Activated T-helper 17 cell treated with anti-CD3 and anti-CD28 coated beads, Interleukin-2, amount 50 U/mL, for 72 hours (primary cell): Measurements from ENCODE around the gene EDC3. TPM values are rescaled to one million over a fixed set of nuclear protein-coding genes. Genes with fewer than 3 reads are reported as not detected.

Experiments used
- ATAC-seq: fragments of 150-1000 bp; cut with Tn5 transposase; replicated peaks from 2 replicates; pipeline ENCODE4 v1.10.0; 2021; ENCODE audit warnings: mild to moderate bottlenecking, moderate library complexity
- H3K27ac Mint-ChIP-seq: one replicate; pipeline ENCODE4 v1.8.0; 2022; ENCODE audit warnings: mixed read lengths
- H3K27me3 Mint-ChIP-seq: one replicate; pipeline ENCODE4 v1.8.0; 2022; ENCODE audit warnings: mixed read lengths
- H3K36me3 Mint-ChIP-seq: one replicate; pipeline ENCODE4 v1.8.0; 2022; ENCODE audit warnings: low read depth, mild to moderate bottlenecking, mixed read lengths
- H3K4me1 Mint-ChIP-seq: one replicate; pipeline ENCODE4 v1.8.0; 2022; ENCODE audit warnings: mixed read lengths
- H3K4me3 Mint-ChIP-seq: one replicate; pipeline ENCODE4 v1.8.0; 2022; ENCODE audit warnings: mild to moderate bottlenecking, mixed read lengths
- H3K9me3 Mint-ChIP-seq: one replicate; pipeline ENCODE4 v1.8.0; 2022; ENCODE audit warnings: mixed read lengths
- total RNA-seq, 2 donors: library from RNA; stranded (reverse); gene quantifications; one replicate each; pipeline ENCODE4 v1.2.3, GENCODE V29; 2022

The EDC3 gene
- total RNA-seq, 2 donors from 2014 or later = 47.9 to 56.0 TPM

GRCh38 chr15:74724570-74725224 lies 28.9 kb upstream of the EDC3 start:
- H3K27ac Mint-ChIP-seq = peak overlapping the region; percentile 75
- H3K4me1 Mint-ChIP-seq = peaks cover 6% of the 10 kb centered on the region
- H3K27me3 Mint-ChIP-seq = no peaks in the 10 kb centered on the region
- no peak for ATAC-seq
- peak overlapping the region; percentile 84 for H3K4me3 Mint-ChIP-seq
- H3K36me3 Mint-ChIP-seq = no peaks in the 10 kb centered on the region
- no peaks in the 10 kb centered on the region for H3K9me3 Mint-ChIP-seq

DNA sequence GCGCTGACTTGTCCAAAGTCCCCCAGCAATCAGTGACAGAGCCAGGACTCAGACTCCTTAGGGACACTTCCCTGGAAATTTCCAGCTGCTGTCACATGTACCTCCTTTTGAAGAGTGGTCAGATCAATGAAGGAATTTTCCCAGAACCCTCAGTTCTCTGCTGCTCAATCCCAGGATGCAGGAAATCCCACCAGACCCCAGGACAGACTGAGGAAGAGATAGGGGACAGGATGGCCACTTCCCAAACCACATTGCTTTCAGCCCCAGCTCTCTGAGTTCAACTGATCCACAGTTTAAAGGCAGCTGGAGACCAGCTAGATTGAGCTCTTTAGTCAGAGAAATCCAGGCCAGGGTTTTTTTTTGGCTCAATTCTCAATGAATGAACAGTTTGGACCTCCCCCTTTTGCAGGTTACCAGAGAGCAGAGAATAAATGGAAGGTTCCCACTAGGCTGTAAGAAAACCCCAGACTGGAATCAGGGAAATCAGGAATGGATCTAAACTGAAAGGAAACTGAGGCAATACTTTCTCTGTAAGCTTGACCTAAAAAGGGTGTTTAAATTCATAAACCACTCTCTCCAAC lies 28.0 kb upstream of the EDC3 start:
- no peak for ATAC-seq
- peak overlapping the region; percentile 84 for H3K4me3 Mint-ChIP-seq
- no peak overlapping the region for H3K27ac Mint-ChIP-seq

DNA sequence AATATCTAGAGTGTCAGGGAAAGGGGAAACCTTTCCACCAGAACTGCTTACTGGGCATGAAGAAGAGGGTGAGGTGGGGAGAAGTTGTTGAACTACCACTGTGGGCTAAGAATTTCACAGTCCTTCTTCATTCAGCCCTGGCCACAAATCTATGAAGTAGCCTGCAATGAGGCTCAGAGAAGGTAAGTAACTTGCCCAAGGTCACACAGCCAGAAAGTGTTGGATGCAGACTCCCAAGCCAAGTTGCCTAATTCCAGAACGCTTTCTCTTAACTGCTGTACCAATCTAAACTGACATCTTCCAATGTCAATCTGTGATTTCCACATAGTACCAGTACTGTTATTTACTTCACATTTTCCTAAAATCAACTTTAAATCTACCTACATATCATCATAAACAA lies 27.4 kb upstream of the EDC3 start:
- peaks cover 6% of the 10 kb centered on the region for H3K4me1 Mint-ChIP-seq
- no peak overlapping the region for H3K27ac Mint-ChIP-seq
- H3K27me3 Mint-ChIP-seq = no peaks in the 10 kb centered on the region
- H3K36me3 Mint-ChIP-seq = no peaks in the 10 kb centered on the region
- H3K4me3 Mint-ChIP-seq = no peak overlapping the region
- H3K9me3 Mint-ChIP-seq = no peaks in the 10 kb centered on the region
- ATAC-seq = no peak

More for the DNA sequence above, 28.0 kb upstream of the EDC3 start:
- no peaks in the 10 kb centered on the region for H3K27me3 Mint-ChIP-seq
- H3K9me3 Mint-ChIP-seq = no peaks in the 10 kb centered on the region
- peaks cover 6% of the 10 kb centered on the region for H3K4me1 Mint-ChIP-seq
- H3K36me3 Mint-ChIP-seq = no peaks in the 10 kb centered on the region

DNA sequence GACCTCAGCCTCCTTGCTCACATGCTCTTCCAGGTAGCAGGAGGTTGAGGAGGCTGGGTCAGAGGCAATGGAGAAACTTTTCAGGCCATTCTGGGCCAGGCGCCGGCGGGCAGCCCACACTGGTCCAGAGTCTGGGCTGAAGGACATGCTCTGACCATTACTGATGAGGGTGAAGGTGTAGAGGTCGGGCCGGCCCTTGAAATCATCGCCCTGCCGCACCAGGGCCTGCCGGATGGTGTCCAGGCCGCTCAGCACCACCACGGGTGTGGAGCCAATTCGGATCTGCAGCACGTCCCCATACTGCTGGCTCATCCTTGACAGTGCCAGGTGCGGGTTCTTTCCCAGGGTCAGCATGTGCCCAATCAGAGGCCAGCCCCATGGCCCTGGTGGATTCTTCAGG lies 26.8 kb upstream of the EDC3 start:
- no peak for ATAC-seq
- Mint-ChIP-seq H3K4me3 (no peak overlapping the region), H3K27me3 (no peaks in the 10 kb centered on the region), H3K4me1 (peaks cover 6% of the 10 kb centered on the region), H3K9me3 (no peaks in the 10 kb centered on the region), H3K36me3 (no peaks in the 10 kb centered on the region), H3K27ac (no peak overlapping the region)

DNA sequence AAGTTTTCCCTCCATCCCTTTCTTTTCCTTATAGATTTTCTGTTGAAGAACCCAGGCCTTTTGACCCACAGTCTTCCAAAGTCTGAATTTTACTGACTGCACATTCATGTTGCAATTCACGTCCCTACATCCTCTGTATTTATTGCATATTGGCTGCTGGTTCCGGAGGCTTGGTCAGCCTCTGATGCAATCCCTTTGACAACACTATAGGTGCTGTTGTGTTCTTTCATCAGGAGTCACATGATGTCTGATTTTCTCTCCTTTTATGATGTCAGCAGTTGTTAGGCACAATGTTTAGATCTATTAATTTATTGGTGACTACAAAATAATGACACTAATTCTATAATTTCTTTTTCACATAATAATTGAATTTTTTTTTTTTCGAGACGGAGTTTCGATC lies 20.8 kb upstream of the EDC3 start:
- H3K4me3 Mint-ChIP-seq = no peak overlapping the region
- no peaks in the 10 kb centered on the region for H3K9me3 Mint-ChIP-seq
- H3K27ac Mint-ChIP-seq = no peak overlapping the region
- no peaks in the 10 kb centered on the region for H3K36me3 Mint-ChIP-seq
- H3K27me3 Mint-ChIP-seq = no peaks in the 10 kb centered on the region
- no peak for ATAC-seq
- no peaks in the 10 kb centered on the region for H3K4me1 Mint-ChIP-seq

- Mint-ChIP-seq H3K27ac (no peak overlapping the region), H3K4me1 (peaks cover 4% of the 10 kb centered on the region), H3K4me3 (no peak overlapping the region), H3K36me3 (no peaks in the 10 kb centered on the region), H3K27me3 (no peaks in the 10 kb centered on the region), H3K9me3 (no peaks in the 10 kb centered on the region)
- ATAC-seq = no peak
These were observed 16.5 kb upstream of the EDC3 start for GRCh38 chr15:74712311-74712710.

DNA sequence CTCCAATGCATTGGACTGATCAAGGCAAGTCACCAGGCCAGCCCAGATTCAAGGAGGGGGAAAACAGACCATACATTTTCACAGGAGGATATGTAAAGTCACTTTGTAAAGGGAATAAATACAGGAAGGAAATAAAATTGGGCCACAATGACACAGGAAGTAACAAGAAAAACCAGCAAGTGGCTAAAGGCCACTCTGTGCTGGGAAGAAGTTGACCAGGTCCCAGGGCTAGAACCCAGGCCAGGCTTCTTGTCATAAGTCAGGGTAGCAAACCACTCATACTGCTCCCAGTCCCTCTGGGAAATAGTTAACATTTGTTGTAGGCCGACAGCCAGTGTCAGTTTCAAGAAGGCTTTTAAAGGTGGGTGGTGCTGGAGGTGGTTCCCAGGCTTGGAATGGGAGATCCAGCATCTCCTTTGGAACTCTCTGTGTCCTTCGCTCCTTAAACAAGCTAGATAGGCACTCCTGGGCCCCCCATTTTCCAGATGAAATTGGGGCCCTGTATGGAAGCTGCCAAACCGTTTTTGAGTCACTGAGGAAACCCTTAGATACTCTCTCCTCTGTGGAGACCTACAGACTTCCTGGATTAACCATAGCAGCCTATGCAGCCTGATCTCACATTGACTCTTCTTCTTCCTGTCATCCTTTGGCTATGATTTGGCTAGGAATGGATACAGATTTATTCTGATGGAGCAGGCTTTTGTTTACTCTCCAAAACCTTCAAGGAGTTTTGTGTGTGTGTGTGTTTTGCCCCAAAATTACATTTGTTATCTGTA lies 14.7 kb upstream of the EDC3 start:
- no peak for ATAC-seq
- Mint-ChIP-seq H3K36me3 (no peaks in the 10 kb centered on the region), H3K4me1 (peaks cover 4% of the 10 kb centered on the region), H3K4me3 (peak overlapping the region; percentile 16), H3K9me3 (no peaks in the 10 kb centered on the region), H3K27ac (peak overlapping the region; percentile 51), H3K27me3 (no peaks in the 10 kb centered on the region)

DNA sequence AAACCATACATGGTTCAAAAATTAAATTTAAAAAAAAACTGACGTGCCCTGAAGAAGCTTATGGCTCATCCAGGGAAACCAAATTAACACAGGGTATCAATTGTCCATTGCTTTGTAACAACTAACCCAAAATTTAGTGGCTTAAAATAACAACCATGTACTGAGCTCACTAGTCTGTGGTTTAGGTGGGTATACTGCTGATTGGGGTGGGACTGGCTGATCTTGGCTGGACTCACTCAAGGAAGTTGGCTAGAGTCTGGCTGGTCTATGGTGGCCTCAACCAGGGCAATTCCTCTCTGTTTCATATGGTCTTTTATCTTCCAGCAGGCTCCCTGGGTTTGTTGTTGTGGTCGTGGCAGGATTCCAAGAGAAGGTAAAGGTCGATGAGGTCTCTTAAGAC lies 14.1 kb upstream of the EDC3 start:
- Mint-ChIP-seq H3K4me3 (peak overlapping the region; percentile 16), H3K36me3 (no peaks in the 10 kb centered on the region), H3K27me3 (no peaks in the 10 kb centered on the region), H3K9me3 (no peaks in the 10 kb centered on the region), H3K4me1 (peaks cover 4% of the 10 kb centered on the region), H3K27ac (peak overlapping the region; percentile 51)
- no peak for ATAC-seq

DNA sequence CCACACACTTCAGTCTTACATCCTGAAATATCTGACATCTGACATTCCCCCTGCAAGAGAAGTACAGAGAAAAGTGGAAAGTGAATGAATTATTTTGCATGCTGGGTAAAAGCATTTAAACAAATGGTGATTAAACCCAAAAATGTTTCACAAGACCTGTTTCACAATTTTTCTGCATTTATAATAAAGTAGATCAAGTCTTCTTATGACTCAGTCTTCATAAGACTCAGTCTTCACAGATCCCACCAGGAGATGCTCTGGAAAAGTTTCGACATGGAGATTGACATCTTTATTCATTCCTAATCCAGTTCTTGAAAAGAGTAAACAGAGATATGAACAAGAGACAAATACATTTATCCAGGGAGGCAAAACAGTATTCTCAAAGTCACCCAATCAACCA lies 13.2 kb upstream of the EDC3 start:
- Mint-ChIP-seq H3K9me3 (no peaks in the 10 kb centered on the region), H3K4me1 (peaks cover 4% of the 10 kb centered on the region), H3K4me3 (no peak overlapping the region), H3K27ac (peak overlapping the region; percentile 8), H3K36me3 (no peaks in the 10 kb centered on the region), H3K27me3 (no peaks in the 10 kb centered on the region)
- no peak for ATAC-seq

GRCh38 chr15:74696808-74697207 lies 984 bp upstream of the EDC3 start:
- peaks cover 14% of the 10 kb centered on the region for H3K4me1 Mint-ChIP-seq
- no peaks in the 10 kb centered on the region for H3K27me3 Mint-ChIP-seq
- peak overlapping the region; percentile 100 for H3K4me3 Mint-ChIP-seq
- no peaks in the 10 kb centered on the region for H3K9me3 Mint-ChIP-seq
- ATAC-seq = no peak
- peaks cover 9% of the 10 kb centered on the region for H3K36me3 Mint-ChIP-seq
- H3K27ac Mint-ChIP-seq = peak overlapping the region; percentile 100

DNA sequence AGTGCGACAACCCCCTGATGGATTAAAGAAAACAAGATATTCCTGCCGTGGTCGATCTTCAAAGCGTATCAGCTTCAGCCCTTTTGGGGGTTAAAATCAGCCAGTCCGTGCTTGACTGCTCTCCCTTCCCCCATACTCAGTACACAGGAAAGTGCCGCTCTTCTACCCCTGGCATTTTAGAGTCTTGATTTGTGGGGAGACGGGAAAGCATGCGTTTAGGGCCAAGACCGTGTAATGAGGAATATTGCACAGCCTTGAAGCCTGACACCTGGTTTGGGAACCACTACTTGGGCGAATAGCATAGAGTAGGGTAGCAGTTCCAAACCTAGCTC lies 540 bp upstream of the EDC3 start:
- Mint-ChIP-seq H3K27me3 (no peaks in the 10 kb centered on the region), H3K27ac (peak overlapping the region; percentile 100), H3K36me3 (peaks cover 9% of the 10 kb centered on the region), H3K4me3 (peak overlapping the region; percentile 100), H3K4me1 (peaks cover 14% of the 10 kb centered on the region), H3K9me3 (no peaks in the 10 kb centered on the region)
- ATAC-seq = no peak

- Mint-ChIP-seq H3K27me3 (no peaks in the 10 kb centered on the region), H3K4me3 (no peak overlapping the region), H3K27ac (no peak overlapping the region), H3K36me3 (peaks cover 15% of the 10 kb centered on the region), H3K4me1 (peaks cover 14% of the 10 kb centered on the region), H3K9me3 (no peaks in the 10 kb centered on the region)
- ATAC-seq = no peak
These were observed 3.5 kb downstream of the EDC3 start for GRCh38 chr15:74692327-74692726.

DNA sequence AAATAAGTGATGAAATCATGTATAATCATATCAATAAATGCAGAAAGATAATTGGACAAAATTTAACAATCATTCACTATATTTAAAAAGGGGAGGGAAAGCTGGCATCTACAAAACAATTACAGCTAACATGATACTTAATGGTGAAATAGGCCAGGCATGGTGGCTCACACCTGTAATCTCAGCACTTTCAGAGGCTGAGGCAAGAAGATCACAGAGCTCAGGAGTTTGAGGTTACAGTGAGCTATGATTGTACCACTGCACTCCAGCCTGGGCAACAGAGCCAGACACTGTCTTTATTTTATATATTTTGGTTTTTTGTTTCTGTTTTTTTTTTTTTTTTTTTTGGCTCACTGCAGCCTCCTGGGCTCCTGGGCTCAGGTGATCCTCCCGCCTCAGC lies 12.1 kb downstream of the EDC3 start:
- peaks cover 39% of the 10 kb centered on the region for H3K36me3 Mint-ChIP-seq
- H3K27ac Mint-ChIP-seq = no peak overlapping the region
- no peaks in the 10 kb centered on the region for H3K27me3 Mint-ChIP-seq
- no peaks in the 10 kb centered on the region for H3K9me3 Mint-ChIP-seq
- ATAC-seq = peak; percentile 57
- H3K4me1 Mint-ChIP-seq = peaks cover 7% of the 10 kb centered on the region
- H3K4me3 Mint-ChIP-seq = no peak overlapping the region

DNA sequence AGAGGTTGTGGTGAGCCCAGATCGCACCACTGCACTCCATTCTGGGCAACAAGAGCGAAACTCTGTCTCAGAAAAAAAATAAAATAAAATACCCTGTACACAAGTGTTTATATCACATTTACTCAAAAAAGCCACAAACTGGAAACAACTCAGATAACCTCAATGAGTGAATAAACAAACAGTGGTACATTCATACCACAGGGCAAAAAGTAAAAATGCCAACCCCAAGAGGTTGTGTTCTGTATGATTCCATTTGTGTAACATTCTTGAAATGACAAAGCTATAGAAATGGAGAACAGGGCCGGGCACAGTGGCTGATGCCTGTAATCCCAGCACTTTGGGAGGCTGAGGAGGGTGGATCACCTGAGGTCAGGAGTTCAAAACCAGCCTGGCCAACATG lies 12.9 kb downstream of the EDC3 start:
- ATAC-seq = peak; percentile 78
- H3K4me1 Mint-ChIP-seq = peaks cover 7% of the 10 kb centered on the region
- no peak overlapping the region for H3K27ac Mint-ChIP-seq
- no peak overlapping the region for H3K4me3 Mint-ChIP-seq
- H3K36me3 Mint-ChIP-seq = peaks cover 39% of the 10 kb centered on the region
- no peaks in the 10 kb centered on the region for H3K9me3 Mint-ChIP-seq
- no peaks in the 10 kb centered on the region for H3K27me3 Mint-ChIP-seq

GRCh38 chr15:74680456-74680855 lies 15.4 kb downstream of the EDC3 start:
- Mint-ChIP-seq H3K27me3 (no peaks in the 10 kb centered on the region), H3K4me1 (peaks cover 7% of the 10 kb centered on the region), H3K27ac (no peak overlapping the region), H3K36me3 (peaks cover 28% of the 10 kb centered on the region), H3K9me3 (no peaks in the 10 kb centered on the region), H3K4me3 (no peak overlapping the region)
- no peak for ATAC-seq
